NCI-H2081 (cell line): ENCODE measurements around the gene ITLN1.
"Not testable (repeated sequence)": the region's sequence is repeated elsewhere in the genome, so short reads cannot be mapped to it uniquely, and the experiment has no call there.

ENCODE experiments used
- DNase-seq, 2 experiments: peaks; one replicate each; lab custom pipeline; 2025; lab: John Stamatoyannopoulos, UW

The ITLN1 gene

GRCh38 chr1:160883581-160884513 lies 1.1 kb downstream of the ITLN1 start:
- no peak for DNase-seq

- DNase-seq: no peak
These were observed 2.4 kb downstream of the ITLN1 start for GRCh38 chr1:160882582-160882981.

GRCh38 chr1:160881264-160881663 lies 3.7 kb downstream of the ITLN1 start:
- DNase-seq: not testable (repeated sequence)

GRCh38 chr1:160880216-160880615 lies 4.8 kb downstream of the ITLN1 start:
- no peak for DNase-seq

- no peak for DNase-seq
These were observed 5.9 kb downstream of the ITLN1 start for GRCh38 chr1:160879056-160879455.

GRCh38 chr1:160877221-160877620 lies 7.8 kb downstream of the ITLN1 start:
- no peak for DNase-seq

- no peak for DNase-seq
These were observed 8.7 kb downstream of the ITLN1 start for GRCh38 chr1:160876311-160876710.

GRCh38 chr1:160875591-160875990 lies 9.4 kb downstream of the ITLN1 start:
- not testable (repeated sequence) for DNase-seq

GRCh38 chr1:160874935-160875334 lies 10.0 kb downstream of the ITLN1 start:
- no peak for DNase-seq

- DNase-seq: no peak
These were observed 16.8 kb downstream of the ITLN1 start for GRCh38 chr1:160868141-160868540.

- not testable (repeated sequence) for DNase-seq
These were observed 17.3 kb downstream of the ITLN1 start for GRCh38 chr1:160867651-160868050.

- DNase-seq: no peak
These were observed 18.2 kb downstream of the ITLN1 start for GRCh38 chr1:160866695-160867260.

GRCh38 chr1:160866001-160866694 lies 18.8 kb downstream of the ITLN1 start:
- no peak for DNase-seq

GRCh38 chr1:160865337-160865736 lies 19.6 kb downstream of the ITLN1 start:
- no peak for DNase-seq

- DNase-seq: no peak
These were observed 20.8 kb downstream of the ITLN1 start for GRCh38 chr1:160864173-160864572.

- DNase-seq: no peak
These were observed 21.2 kb downstream of the ITLN1 start for GRCh38 chr1:160863774-160864131.

GRCh38 chr1:160863061-160863773 lies 21.8 kb downstream of the ITLN1 start:
- no peak for DNase-seq

- no peak for DNase-seq
These were observed 22.5 kb downstream of the ITLN1 start, which contains the start of gene CD244 for GRCh38 chr1:160862203-160863060. Gene CD244 (minus strand): TSS chr1:160862887. CDS start chr1:160862677, 210 bp downstream.

- no peak for DNase-seq
These were observed 24.0 kb downstream of the ITLN1 start for GRCh38 chr1:160860840-160861505.

GRCh38 chr1:160859166-160859565 lies 25.8 kb downstream of the ITLN1 start:
- DNase-seq: no peak

- DNase-seq: no peak
These were observed 26.5 kb downstream of the ITLN1 start for GRCh38 chr1:160858507-160858906.
